ENCODE measurements around the gene DNAJC5. TPM values are rescaled to one million over a fixed set of nuclear protein-coding genes. Genes with fewer than 3 reads are reported as not detected.

Gene DNAJC5
- total and polyA plus RNA-seq, 9 of the 15 experiments (the other 6 are each of a cell fraction or from before 2014, with no cell fraction given): 0.95 to 42.8 (median 23.4) TPM

- TF ChIP-seq ZBTB40 (IDR thresholded peaks at IDR 0.05) (peak; percentile 64; the same call in 1 of the 2 replicates), ZBTB40 (CRISPR knock-in tag; IDR thresholded peaks at IDR 0.05) (no peak), SP2 (IDR thresholded peaks at IDR 0.05; ENCODE audit: extremely low read depth, low read depth, low read length, poor library complexity, severe bottlenecking) (no peak), SMC3 (conservative IDR thresholded peaks at IDR 0.05; ENCODE audit: insufficient read depth, low read depth, low read length) (no peak), ZNF24 (IDR thresholded peaks at IDR 0.05) (0 out of 2 replicates have a peak, but pooled peaks have one; percentile 3), NFYB (IDR thresholded peaks at IDR 0.05; ENCODE audit: extremely low read depth, insufficient read length) (no peak), ARHGAP35 (IDR thresholded peaks at IDR 0.05; ENCODE audit: partially characterized antibody) (peak; percentile 87), REST (IDR thresholded peaks at IDR 0.05; ENCODE audit: borderline replicate concordance) (no peak), REST (CRISPR knock-in tag; IDR thresholded peaks at IDR 0.05; ENCODE audit: low read depth) (no peak), LARP7 (IDR thresholded peaks at IDR 0.05) (peak; percentile 96), TRIM24 (IDR thresholded peaks at IDR 0.05) (peak; percentile 39 to 58; a peak in 3 of 4 replicates)
Observed at GRCh38 chr20:63846888-63847236, 48.1 kb upstream of the DNAJC5 start (continued).
